GM12878 (cell line): ENCODE data around the gene SEC11A. TPM values are rescaled to one million over a fixed set of nuclear protein-coding genes. Genes with fewer than 3 reads are reported as not detected.

Experiments
- ATAC-seq: fragments of 200-7000 bp; cut with Tn5 transposase; 3 replicates; pipeline ENCODE4 v1.9.1; 2020; ENCODE audit warnings: mild to moderate bottlenecking, moderate library complexity
- BruUV-seq: library from RNA; stranded (reverse); fragments of 400-500 nt; replicated peaks from 2 replicates; lab custom pipeline; 2021; lab: Mats Ljungman, UMichigan
- CTCF ChIA-PET: fragments of 300-600 bp; sonication (Branson Sonifier 250); formaldehyde crosslinking; extraction: SDS; loops from one replicate; lab custom pipeline; 2021; ENCODE audit warnings: inconsistent platforms; lab: Yijun Ruan, JAX
- POLR2A ChIA-PET: fragments of 350-600 bp; formaldehyde crosslinking; extraction: SDS; loops from one replicate; lab custom pipeline; 2021; ENCODE audit warnings: inconsistent platforms; lab: Charles Lee
- RAD21 ChIA-PET: fragments of 300-600 bp; sonication (Branson Sonifier 250); formaldehyde crosslinking; loops from one replicate; lab custom pipeline; 2023; ENCODE audit warnings: antibody characterized with exemption; ENCODE audit not compliant: unreplicated experiment; lab: Charles Lee
- SMC1A ChIA-PET: fragments of 300-600 bp; sonication (Branson Sonifier 250); formaldehyde crosslinking; loops from one replicate; lab custom pipeline; 2023; ENCODE audit not compliant: unreplicated experiment, uncharacterized antibody; lab: Charles Lee
- DNase-seq: peaks from one replicate; pipeline ENCODE4 v3.0.0-alpha.2; 2011; ENCODE audit warnings: low read depth, low spot score
- FAIRE-seq: peaks from 3 replicates; lab custom pipeline; 2011; peaks lifted over from hg19 to GRCh38; lab: Jason Lieb, UNC
- H2AFZ ChIP-seq: 2 replicates; pipeline ENCODE4 v1.6.0; 2011; ENCODE audit warnings: low read depth, low read length, control low read depth; ENCODE audit not compliant: control insufficient read depth
- H3K27ac ChIP-seq: 2 replicates; pipeline ENCODE4 v1.5.1; 2011; ENCODE audit warnings: control low read depth; ENCODE audit not compliant: control insufficient read depth, insufficient read depth
- H3K27me3 ChIP-seq, 2 experiments: replicated peaks in 1 of 2; 2 replicates each; pipeline versions ENCODE4 v1.6.0 to v1.6.1; 2011; ENCODE audit warnings: low read length in 1 of 2; ENCODE audit not compliant: control insufficient read depth in 2 of 2, insufficient read depth in 2 of 2
- H3K36me3 ChIP-seq, 2 experiments: 2 replicates each; pipeline ENCODE4 v1.5.1; 2011; ENCODE audit warnings: low read length in 1 of 2; ENCODE audit not compliant: control insufficient read depth in 2 of 2, insufficient read depth in 2 of 2
- H3K4me1 ChIP-seq: 2 replicates; pipeline ENCODE4 v1.6.1; 2011; ENCODE audit warnings: mild to moderate bottlenecking, low read length, moderate library complexity, mixed read lengths; ENCODE audit not compliant: control insufficient read depth, insufficient read depth
- H3K4me2 ChIP-seq: 2 replicates; pipeline ENCODE4 v1.6.0; 2011; ENCODE audit warnings: control low read depth; ENCODE audit not compliant: control insufficient read depth, insufficient read depth
- H3K4me3 ChIP-seq: fragments of 200-600 bp; sonication (generic); 2 replicates; pipeline ENCODE4 v1.5.1; 2016
- H3K79me2 ChIP-seq: 2 replicates; pipeline ENCODE4 v1.6.0; 2011; ENCODE audit warnings: low read length; ENCODE audit not compliant: control insufficient read depth, insufficient read depth
- H3K9ac ChIP-seq: 2 replicates; pipeline ENCODE4 v1.8.0; 2011; ENCODE audit warnings: low read length, control low read depth, mixed read lengths; ENCODE audit not compliant: control insufficient read depth, insufficient read depth
- H3K9me3 ChIP-seq: replicated peaks from 3 replicates; pipeline ENCODE4 v1.5.1; 2011; ENCODE audit warnings: mild to moderate bottlenecking, low read length; ENCODE audit not compliant: control insufficient read depth, insufficient read depth
- H4K20me1 ChIP-seq: 2 replicates; pipeline ENCODE4 v1.6.0; 2011; ENCODE audit not compliant: control insufficient read depth, insufficient read depth
- BMI1 ChIP-seq: fragments of 450-650 bp; IDR thresholded peaks from 2 replicates; pipeline ENCODE4 v1.6.1; 2016; ENCODE audit warnings: mild to moderate bottlenecking, moderate library complexity, borderline replicate concordance
- CBFB ChIP-seq: IDR thresholded peaks from 2 replicates; pipeline ENCODE4 v1.6.1; 2016; ENCODE audit warnings: antibody characterized with exemption, low read depth
- CTCF ChIP-seq, 3 experiments: IDR thresholded peaks in 2 of 3; conservative IDR thresholded peaks in 1 of 3; 2 replicates each; pipeline ENCODE4 v1.5.1; 2011; ENCODE audit warnings: low read depth in 3 of 3, low read length in 3 of 3, mild to moderate bottlenecking in 3 of 3, control low read depth in 2 of 3, moderate library complexity in 2 of 3, inconsistent platforms in 1 of 3, mixed read lengths in 1 of 3; ENCODE audit not compliant: control insufficient read depth in 2 of 3, insufficient read depth in 1 of 3; ENCODE audit errors: extremely low read depth in 1 of 3
- HCFC1 ChIP-seq: fragments of 150-350 bp; IDR thresholded peaks from 2 replicates; pipeline ENCODE4 v1.6.1; 2014; ENCODE audit warnings: low read length
- RB1 ChIP-seq: fragments of 450-650 bp; formaldehyde crosslinking; IDR thresholded peaks from 2 replicates; pipeline ENCODE4 v1.6.1; 2017; ENCODE audit warnings: mild to moderate bottlenecking, borderline replicate concordance
- RCOR1 ChIP-seq: conservative IDR thresholded peaks from 2 replicates; pipeline ENCODE4 v1.6.1; 2012; ENCODE audit warnings: low read depth, low read length, improper control_type of control experiment
- RFX5 ChIP-seq: IDR thresholded peaks from 2 replicates; pipeline ENCODE4 v1.6.1; 2011; ENCODE audit warnings: low read depth, low read length, improper control_type of control experiment
- SIX5 ChIP-seq: IDR thresholded peaks from 2 replicates; pipeline ENCODE4 v1.6.1; 2011; ENCODE audit warnings: mild to moderate bottlenecking, low read depth, low read length, moderate library complexity; ENCODE audit not compliant: severe bottlenecking
- YY1 ChIP-seq: IDR thresholded peaks from 2 replicates; pipeline ENCODE4 v1.6.1; 2011; ENCODE audit warnings: low read depth, mild to moderate bottlenecking, low read length
- ZNF207 ChIP-seq: fragments of 450-650 bp; IDR thresholded peaks from 2 replicates; pipeline ENCODE4 v1.6.1; 2014; ENCODE audit warnings: antibody characterized with exemption, mild to moderate bottlenecking, borderline replicate concordance
- WGBS: methylation state at CpG from one replicate; pipeline ENCODE4 v1.1.6; 2016; ENCODE audit warnings: low lambda C conversion rate; ENCODE audit not compliant: insufficient replicate concordance, insufficient coverage; ENCODE audit errors: missing lambda C conversion rate; 5-methylcytosine and 5-hydroxymethylcytosine counted together
- in situ Hi-C: fragments of 300-500 bp; cut with MboI; formaldehyde crosslinking; loops from 9 replicates; pipeline ENCODE4 v1.14.3; 2018; ENCODE audit warnings: mixed read lengths
- intact Hi-C: fragments of 100-400 bp; cut with micrococcal nuclease; formaldehyde crosslinking; loops from one replicate; pipeline ENCODE4 v1.14.2; 2022; ENCODE audit not compliant: unreplicated experiment
- polyA plus RNA-seq, 11 experiments: library from polyadenylated mRNA; depleted of rRNA in 4 of 11; unstranded in 6 of 11; stranded (reverse) in 5 of 11; fragments of >200 nt; fragmentation: Nextera tagmentation in 4 of 11; fragmentation: Illumina TruSeq in 1 of 11; extraction: Ambion mirVana in 4 of 11; extraction: Trizol in 1 of 11; gene quantifications; 1 replicate in 1 of 11; 2 replicates in 10 of 11; pipeline versions ENCODE4 v1.2.1 to v1.2.3, GENCODE V29; 2011 to 2016; ENCODE audit warnings: inconsistent platforms in 2 of 11, missing spikeins in 2 of 11, low read depth in 1 of 11
- total RNA-seq, 4 experiments: library from RNA; depleted of rRNA in 3 of 4; stranded (reverse); fragments of >200 nt in 3 of 4; fragmentation: Illumina TruSeq in 1 of 4; extraction: Trizol in 1 of 4; gene quantifications; 2 replicates each; pipeline versions ENCODE4 v1.2.1 to v1.2.3, GENCODE V29; 2013 to 2021

SEC11A gene
- total and polyA plus RNA-seq, 10 of the 15 experiments (the other 5 are each of a cell fraction or from before 2014, with no cell fraction given), result 99.2 to 159 (median 143) TPM

- TF ChIP-seq CTCF (IDR thresholded peaks at IDR 0.05 in 2 of 3, conservative IDR thresholded peaks at IDR 0.05 in 1 of 3; ENCODE audit: control insufficient read depth in 2 of 3, extremely low read depth in 1 of 3, insufficient read depth in 1 of 3, low read depth in 3 of 3, low read length in 3 of 3) (no peak), SIX5 (no peak), ZNF207 (no peak), RB1 (no peak), RCOR1 (no peak), HCFC1 (no peak), CBFB (no peak), YY1 (no peak), RFX5 (no peak)
- TF ChIP-seq, all 136 proteins: peak for 0
Observed at GRCh38 chr15:84764585-84764984, 48.6 kb upstream of the SEC11A start (continued).

GRCh38 chr15:84762840-84763572 is 47.1 kb upstream of the SEC11A start:
- H2AFZ ChIP-seq, result no peak overlapping the region
- H3K9me3 ChIP-seq, result no peaks in the 10 kb centered on the region
- intact Hi-C loops, result no loop called here
- CTCF ChIA-PET, result interaction anchor here (0.6 to 1.4 kb wide), 3 partner anchors 12 to 155 kb away, joined by 3 read pairs; no protein-coding TSS in a partner anchor
- H3K79me2 ChIP-seq, result peaks cover 61% of the 10 kb centered on the region
- H3K4me2 ChIP-seq, result no peak overlapping the region
- in situ Hi-C loops, result no loop called here
- FAIRE-seq (no peak), ATAC-seq (no peak), DNase-seq (no peak)
- 100% methylated on average over 3 of the region's 3 CpGs for WGBS
- POLR2A ChIA-PET, result interaction anchor here (1.3 kb wide), 1 partner anchor 47 kb away, joined by 4 read pairs; the partner anchor contains the start of gene SEC11A
- no peaks in the 10 kb centered on the region for H3K27me3 ChIP-seq
- no peak overlapping the region for H3K9ac ChIP-seq
- RAD21 ChIA-PET, result no interaction called here
- peaks cover 0 to 7% of the 10 kb centered on the region in 2 experiments; a peak in 3 of 4 replicates for H3K36me3 ChIP-seq
- peaks cover 27% of the 10 kb centered on the region for H3K4me1 ChIP-seq
- peaks cover 5% of the 10 kb centered on the region for H4K20me1 ChIP-seq
- H3K4me3 ChIP-seq, result no peak overlapping the region
- no TSS peak for BruUV-seq
- H3K27ac ChIP-seq, result no peak overlapping the region
- SMC1A ChIA-PET, result interaction anchor here (1.0 kb wide), 1 partner anchor 66 kb away, joined by 4 read pairs; no protein-coding TSS in a partner anchor
- no peak for TF ChIP-seq BMI1
